H54 (cell line): ENCODE measurements around the gene PPEF2.
"Not testable (repeated sequence)": the region's sequence is repeated elsewhere in the genome, so short reads cannot be mapped to it uniquely, and the experiment has no call there.

ENCODE experiments used
- DNase-seq: peaks from one replicate; pipeline ENCODE4 v3.0.0; 2011; ENCODE audit warnings: low spot score, mixed read lengths; ENCODE audit not compliant: insufficient read length
- FAIRE-seq: peaks from 3 replicates; lab custom pipeline; 2011; peaks lifted over from hg19 to GRCh38; lab: Jason Lieb, UNC
- POLR2A ChIP-seq: IDR thresholded peaks from 2 replicates; pipeline ENCODE4 v1.6.1; 2011; ENCODE audit warnings: low read depth, mild to moderate bottlenecking, low read length

Gene PPEF2, protein sequence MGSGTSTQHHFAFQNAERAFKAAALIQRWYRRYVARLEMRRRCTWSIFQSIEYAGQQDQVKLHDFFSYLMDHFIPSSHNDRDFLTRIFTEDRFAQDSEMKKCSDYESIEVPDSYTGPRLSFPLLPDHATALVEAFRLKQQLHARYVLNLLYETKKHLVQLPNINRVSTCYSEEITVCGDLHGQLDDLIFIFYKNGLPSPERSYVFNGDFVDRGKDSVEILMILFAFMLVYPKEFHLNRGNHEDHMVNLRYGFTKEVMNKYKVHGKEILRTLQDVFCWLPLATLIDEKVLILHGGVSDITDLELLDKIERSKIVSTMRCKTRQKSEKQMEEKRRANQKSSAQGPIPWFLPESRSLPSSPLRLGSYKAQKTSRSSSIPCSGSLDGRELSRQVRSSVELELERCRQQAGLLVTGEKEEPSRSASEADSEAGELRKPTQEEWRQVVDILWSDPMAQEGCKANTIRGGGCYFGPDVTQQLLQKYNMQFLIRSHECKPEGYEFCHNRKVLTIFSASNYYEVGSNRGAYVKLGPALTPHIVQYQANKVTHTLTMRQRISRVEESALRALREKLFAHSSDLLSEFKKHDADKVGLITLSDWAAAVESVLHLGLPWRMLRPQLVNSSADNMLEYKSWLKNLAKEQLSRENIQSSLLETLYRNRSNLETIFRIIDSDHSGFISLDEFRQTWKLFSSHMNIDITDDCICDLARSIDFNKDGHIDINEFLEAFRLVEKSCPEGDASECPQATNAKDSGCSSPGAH

DNA sequence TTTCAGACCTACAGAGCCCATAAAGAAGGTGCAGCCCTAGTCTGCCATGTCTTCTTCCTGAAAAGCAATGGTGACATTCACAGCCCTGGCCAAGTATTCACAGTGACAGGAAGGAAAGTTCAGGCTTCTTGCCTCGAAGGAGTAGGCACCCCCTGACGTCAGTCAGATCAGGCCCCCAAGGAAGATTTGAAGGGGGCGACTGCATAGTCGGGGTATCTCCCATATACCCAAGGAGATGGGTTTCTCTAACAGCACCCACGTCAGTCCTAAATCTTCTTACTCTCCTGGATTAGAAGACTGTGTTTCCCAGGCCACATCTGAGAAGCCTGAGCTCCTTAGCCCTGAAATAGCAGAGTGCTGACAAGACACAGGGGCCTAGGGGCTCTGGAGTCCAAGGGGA lies at the start of gene PPEF2:
PPEF2 (minus strand) TSS at position 101 of the 400 bp plus-strand sequence. CDS start 6,127 bp downstream, outside the sequence.
- TF ChIP-seq POLR2A, result no peak
- DNase-seq (no peak), FAIRE-seq (no peak)

DNA sequence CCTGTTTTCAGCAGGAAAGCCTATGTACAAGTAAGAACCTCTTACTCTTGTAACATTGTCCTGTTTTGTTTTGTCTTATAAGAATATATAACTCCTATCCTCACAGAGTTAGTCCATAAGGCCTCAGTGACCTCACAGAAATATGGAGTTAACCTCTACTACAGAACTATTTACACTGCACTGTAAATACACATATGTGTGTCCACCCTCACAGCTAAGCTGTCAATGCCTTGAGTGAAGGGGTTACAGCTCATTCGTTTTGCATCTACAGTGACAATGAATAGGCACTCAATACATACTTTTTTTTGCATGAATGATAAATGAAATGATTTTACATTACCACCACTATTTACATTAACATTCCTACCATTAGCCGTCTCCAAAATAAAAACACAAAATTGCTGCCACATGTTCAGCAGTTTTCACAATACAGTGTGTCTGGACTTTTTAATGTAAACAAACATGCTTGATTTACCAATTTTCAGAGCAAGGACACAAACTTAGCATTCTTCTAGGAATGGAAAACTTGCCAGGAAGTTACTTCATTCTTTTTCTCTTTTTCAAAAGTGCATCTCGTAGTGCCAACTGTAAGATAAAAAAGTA lies 48.1 kb upstream of the PPEF2 start:
- no peak for DNase-seq
- no peak for FAIRE-seq
- no peak for TF ChIP-seq POLR2A

DNA sequence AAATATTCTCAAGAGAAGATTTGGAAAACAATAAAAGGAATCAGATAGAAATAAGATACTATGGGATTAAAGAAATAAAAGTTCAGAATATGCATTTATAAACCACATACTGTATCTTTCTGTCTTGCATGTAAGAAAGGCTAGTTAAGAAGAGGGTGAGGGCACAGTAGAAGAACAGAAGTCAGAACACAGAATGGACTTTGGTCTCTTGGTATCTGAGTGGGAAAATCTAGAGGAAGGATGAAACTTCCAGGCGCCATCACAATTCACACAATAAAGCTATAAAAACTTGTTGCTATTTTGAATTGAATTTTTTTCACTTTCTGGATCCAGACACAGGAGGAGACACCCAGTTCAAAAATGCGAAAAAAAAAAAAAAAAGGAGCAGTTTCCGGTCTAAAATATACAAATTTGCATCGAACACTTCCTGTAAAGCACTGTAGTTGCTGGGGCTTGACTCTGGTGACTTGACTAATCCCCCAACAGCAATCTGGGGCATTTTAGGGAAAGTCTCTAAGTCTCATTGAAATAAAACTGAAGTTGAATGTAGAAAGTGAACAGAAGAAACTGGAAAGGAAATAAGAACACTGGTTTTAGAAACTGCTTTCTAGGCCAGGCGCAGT lies 46.7 kb upstream of the PPEF2 start:
- no peak for FAIRE-seq
- no peak for TF ChIP-seq POLR2A
- DNase-seq, result no peak

DNA sequence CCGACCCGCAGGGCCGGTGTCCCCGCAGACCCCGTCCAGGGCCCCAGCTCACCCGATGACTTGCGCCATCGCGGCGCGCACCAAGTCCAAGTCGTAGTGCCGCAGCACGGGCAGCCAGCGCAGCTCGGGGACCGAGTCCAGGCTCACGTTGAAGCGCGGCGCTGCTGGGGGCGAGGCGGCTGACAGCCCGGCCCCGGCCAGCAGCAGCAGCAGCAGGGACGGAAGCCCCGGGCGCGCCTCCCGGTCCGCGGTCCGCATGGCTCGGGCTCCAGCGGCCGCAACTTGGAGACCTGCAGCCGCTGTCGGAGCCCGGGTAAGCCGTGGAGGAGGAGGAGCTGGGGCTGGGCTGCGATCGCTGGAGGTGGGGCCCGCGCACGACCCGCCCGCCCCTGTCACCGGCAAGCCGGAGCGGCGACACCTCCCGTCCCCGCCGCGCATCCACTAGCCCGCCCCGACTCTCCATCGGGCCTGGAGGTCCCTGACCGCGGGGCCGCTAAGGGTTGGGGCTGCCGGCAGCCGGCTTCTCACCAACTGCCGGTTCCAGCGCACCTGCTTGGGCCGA lies 38.5 kb upstream of the PPEF2 start, which contains the start of gene NAAA:
NAAA (minus strand) TSS at position 322 of the 562 bp plus-strand sequence; CDS start at position 258, 64 bp downstream.
- peak; percentile 43; the same call in 1 of the 2 replicates for TF ChIP-seq POLR2A
- peak; percentile 38 for DNase-seq

DNA sequence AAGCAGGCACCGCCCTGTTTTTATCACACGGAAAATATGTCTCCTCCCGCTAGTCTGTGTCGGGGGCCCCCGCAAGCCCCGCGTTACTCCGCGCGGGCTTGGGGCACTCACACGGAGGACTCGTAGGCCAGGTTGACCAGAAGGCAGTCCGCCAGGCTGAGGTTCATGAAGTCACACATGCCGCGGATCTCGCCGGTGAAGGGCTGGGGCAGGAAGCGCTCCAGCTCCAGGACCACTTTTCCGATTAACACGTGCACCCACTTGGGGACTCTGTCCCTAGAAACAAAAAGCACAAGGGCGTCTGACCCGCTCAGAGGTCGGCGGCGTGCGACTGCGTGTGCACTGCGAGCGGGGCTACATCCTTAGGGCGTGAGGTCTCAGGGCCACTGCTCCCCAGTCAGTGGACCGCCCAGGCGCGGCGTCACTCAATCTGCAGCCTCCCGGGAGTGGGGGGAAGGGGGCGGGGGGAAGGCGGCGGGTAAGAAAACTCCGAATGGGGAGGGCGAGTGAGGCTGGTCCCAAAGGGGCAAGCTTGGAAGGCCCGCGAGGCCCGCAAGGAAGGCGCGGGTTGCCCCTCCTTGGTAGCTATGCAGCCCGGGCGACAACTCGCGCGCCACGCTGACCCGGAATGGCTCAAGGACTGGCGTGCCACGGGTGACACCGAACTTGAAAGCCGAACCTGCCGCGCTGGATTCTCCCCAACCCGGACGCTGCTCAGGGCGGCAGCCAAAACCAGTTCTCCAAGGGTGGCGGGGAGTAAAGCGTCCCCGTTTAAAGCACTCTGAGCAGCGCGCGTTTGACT lies 37.8 kb upstream of the PPEF2 start:
- FAIRE-seq, result no peak
- peak; percentile 58 for TF ChIP-seq POLR2A
- peak; percentile 76 for DNase-seq

More for the DNA sequence above, 38.5 kb upstream of the PPEF2 start, which contains the start of gene NAAA:
- FAIRE-seq, result no peak

DNA sequence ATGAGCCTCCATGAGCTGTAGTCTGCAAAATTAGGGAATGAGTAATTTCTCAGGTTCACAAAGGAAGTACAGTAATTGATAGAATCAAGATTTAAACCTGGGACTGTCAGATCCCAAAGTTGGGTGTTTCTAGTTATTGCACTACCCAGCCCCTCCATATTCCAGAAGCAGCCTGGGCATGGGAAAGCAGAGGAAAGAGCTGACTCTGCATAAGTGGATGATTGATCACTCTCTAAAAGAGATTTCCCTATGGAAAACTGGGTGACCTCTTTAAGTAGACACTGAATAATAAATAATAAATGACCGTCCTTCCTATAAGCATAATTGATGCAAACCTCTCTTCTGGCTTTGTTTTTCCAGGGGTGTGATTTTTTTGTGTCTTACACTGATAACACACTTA lies 33.4 kb upstream of the PPEF2 start:
- FAIRE-seq (no peak), DNase-seq (no peak)
- no peak for TF ChIP-seq POLR2A

DNA sequence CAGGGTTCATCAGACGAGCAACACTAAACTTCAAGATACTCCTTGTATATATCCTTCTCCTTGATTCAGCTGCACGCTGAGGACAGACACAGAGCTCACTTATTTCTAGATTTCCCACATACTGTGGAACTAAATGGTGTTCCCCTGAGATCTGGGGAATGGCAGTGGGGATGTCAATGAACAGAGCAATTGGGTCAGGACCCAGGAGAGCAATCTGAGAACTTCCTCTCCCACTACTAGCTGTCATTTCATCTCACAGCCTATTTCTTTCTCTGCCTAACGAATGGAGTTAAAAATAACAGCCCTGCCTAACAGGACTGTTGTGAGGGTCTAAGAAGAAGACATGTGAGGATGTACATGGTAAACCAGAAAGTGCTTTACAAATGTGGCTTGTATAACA lies 27.9 kb upstream of the PPEF2 start:
- no peak for TF ChIP-seq POLR2A
- no peak for FAIRE-seq

DNA sequence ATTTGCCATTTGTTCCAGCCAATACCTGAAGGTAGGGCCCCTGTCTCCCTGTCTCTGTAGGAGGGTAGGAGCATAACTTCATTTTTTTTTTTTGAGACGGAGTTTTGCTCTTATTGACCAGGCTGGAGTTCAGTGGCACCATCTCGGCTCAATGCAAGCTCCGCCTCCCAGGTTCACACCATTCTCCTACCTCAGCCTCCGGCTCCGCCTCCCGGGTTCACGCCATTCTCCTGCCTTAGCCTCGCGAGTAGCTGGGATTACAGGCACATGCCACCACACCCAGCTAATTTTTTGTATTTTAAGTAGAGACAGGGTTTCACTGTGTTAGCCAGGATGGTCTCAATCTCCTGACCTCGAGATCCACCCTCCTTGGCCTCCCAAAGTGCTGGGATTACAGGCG lies 22.7 kb upstream of the PPEF2 start:
- not testable (repeated sequence) for FAIRE-seq, DNase-seq

More for the DNA sequence above, 27.9 kb upstream of the PPEF2 start:
- no peak for DNase-seq

DNA sequence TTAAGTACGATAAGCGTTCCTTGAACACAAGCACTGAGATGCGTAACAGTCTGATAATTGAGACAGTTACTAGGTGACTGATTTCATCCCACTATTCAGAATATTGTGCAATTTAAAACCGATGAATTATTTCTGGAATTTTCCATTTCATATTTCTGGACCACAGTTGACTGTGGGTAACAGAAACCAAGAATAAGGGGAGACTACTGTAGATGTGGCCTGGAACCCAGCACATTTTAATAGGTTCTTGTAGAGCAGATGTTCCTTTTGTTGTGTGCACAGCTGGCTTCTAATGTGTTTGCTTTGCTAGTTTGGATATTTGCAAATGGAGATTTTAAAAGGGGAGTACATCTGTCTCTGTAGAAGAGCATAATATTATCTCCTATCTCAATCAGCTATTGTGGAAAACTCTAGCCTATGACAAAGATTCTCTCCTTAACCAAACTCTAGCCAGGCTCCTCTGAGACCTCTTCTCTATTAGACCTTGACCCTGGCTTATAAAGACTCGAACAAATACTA lies 22.1 kb upstream of the PPEF2 start:
- FAIRE-seq, result no peak
- TF ChIP-seq POLR2A, result no peak
- DNase-seq, result no peak

DNA sequence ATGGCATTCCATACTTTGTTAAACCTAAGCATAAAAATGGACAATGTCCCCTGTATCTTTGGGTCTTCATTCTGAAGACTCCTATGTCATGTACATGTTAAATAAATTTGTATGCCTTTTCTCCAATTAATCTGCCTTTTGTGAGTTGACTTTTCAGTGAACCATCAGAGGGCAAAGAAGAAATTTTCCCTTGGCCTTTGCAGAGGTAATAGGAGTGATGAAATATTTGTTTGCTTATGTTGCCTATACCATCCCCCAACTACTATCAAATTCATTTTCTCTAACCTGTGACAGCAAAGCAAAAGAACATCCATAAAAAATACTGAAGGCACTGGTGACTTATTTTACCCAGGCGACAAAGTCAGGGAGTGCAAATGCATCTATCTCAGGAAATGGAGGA lies 20.3 kb upstream of the PPEF2 start:
- no peak for DNase-seq
- TF ChIP-seq POLR2A, result no peak
- no peak for FAIRE-seq

DNA sequence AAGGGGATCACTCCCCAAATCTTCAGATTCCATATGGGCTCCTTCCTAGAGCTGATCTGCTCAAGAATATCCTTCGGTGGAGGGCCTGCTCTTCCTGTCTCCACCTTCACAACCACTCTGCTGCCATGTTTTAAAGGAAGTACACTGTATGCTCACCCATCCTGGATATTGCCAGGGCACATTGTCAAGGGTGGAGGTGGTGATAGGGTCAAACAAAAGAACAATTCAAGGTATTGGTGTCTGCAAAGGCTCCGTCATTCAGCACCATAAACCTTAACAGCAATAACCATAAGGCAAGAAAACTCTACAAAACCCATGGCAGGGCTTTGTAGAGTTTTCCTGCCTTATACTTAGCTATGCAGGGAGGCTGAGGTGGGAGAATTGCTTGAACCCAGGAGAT lies 19.7 kb upstream of the PPEF2 start:
- TF ChIP-seq POLR2A, result no peak
- DNase-seq (no peak), FAIRE-seq (no peak)

DNA sequence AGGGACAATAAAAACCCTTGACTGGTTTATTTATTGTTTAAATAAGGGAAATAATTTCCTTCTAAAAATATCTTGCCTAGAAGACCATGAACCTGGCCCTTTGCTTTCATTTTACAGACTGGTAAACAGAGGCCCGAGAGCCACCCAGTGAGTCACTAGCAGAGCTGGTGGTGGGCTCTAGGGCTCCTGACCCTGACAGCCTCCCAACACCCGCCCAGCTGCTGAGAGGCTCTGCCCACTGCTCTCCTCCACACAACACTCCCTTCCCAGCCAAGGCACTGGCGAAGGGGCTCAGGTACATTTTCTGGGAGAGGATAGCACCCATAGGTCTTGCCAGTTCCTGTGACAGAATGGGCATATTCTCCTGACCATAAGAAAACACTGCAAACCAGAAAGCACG lies 18.1 kb upstream of the PPEF2 start:
- no peak for FAIRE-seq
- DNase-seq, result no peak
- TF ChIP-seq POLR2A, result no peak
